ENCODE measurements around the gene XBP1. TPM values are rescaled to one million over a fixed set of nuclear protein-coding genes. Genes with fewer than 3 reads are reported as not detected.
"Not testable (repeated sequence)": the region's sequence is repeated elsewhere in the genome, so short reads cannot be mapped to it uniquely, and the experiment has no call there.

Gene XBP1
- 100 to 1,000 TPM; 205 to 209 TPM for total RNA-seq

DNA sequence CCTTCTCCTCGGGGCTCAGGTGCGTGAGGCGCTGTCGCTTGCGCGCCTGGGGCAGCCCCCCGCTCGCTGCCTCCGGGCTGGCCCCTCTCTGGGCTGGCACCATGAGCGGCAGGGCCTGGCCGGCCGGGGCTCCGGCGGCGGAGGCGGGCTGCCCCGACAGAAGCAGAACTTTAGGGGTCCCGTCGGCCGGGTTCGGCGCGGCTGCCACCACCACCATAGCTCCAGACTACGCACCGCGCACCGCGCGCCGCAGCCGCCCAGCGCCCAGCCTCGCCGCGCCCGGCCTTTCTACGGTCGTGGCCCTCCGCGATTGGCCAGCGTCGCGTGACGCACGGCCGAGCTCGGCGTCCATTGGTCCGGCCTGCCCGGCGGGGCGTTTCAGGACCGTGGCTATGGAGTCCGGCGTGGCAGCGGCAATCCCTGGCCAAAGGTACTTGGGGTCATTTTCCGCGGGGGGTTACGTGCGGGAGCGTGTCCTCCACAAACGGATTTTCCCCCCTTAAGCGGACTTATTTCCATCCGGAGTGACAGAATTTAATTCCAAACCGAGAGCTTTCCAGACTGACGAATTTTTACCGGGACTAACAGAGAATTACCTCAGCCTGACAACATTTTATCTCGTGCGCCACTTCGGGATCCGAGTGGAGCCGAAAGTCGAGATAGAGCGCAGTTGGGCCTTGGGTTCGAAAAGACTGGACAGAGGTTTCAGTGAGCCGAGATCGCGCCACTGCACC lies at the start of gene XBP1:
Gene XBP1 (minus strand): TSS at position 262 of the 734 bp plus-strand sequence.
- Mint-ChIP-seq H3K4me1 (ENCODE audit: low read depth) (peaks cover 58% of the 10 kb centered on the region), H3K9me3 (no peaks in the 10 kb centered on the region), H3K4me3 (peak within 1 kb of the TSS; percentile 89 to 97), H3K36me3 (ENCODE audit: insufficient read depth in 2 of 2) (peaks cover 20 to 32% of the 10 kb centered on the region in 2 donors), H3K27ac (peak within 1 kb of the TSS; percentile 99), H3K27me3 (ENCODE audit: low read depth) (no peaks in the 10 kb centered on the region)
- peak; percentile 90 to 92 for ATAC-seq (replicated peaks in 1 of 2)
- peak; percentile 92 to 97 for DNase-seq

DNA sequence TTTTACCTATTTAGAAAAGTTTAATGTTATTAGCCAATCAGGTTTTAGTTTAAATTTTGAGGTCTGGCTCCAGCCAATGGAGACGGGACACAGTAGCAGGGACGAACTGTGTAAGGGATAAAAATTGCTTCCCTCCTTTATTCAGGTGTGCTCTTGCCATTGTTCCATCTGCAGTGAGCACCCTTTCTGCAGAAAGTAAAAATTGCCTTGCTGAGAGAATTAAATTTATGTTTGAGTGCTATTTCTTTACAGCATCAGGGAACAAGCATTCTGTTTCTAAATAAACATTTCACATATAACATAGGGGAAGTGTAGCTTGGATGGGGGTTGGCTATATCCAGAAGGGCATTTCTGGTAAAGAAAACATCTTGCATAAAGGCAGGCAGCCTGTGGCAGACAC lies 46.6 kb upstream of the XBP1 start:
- Mint-ChIP-seq H3K27ac (no peak overlapping the region), H3K4me1 (ENCODE audit: low read depth) (no peaks in the 10 kb centered on the region), H3K9me3 (peaks cover 0 to 3% of the 10 kb centered on the region in 2 donors), H3K36me3 (ENCODE audit: insufficient read depth in 2 of 2) (peaks cover 4 to 6% of the 10 kb centered on the region in 2 donors), H3K27me3 (ENCODE audit: low read depth) (no peaks in the 10 kb centered on the region), H3K4me3 (no peak overlapping the region)
- DNase-seq (no peak), ATAC-seq (replicated peaks in 1 of 2) (no peak)

DNA sequence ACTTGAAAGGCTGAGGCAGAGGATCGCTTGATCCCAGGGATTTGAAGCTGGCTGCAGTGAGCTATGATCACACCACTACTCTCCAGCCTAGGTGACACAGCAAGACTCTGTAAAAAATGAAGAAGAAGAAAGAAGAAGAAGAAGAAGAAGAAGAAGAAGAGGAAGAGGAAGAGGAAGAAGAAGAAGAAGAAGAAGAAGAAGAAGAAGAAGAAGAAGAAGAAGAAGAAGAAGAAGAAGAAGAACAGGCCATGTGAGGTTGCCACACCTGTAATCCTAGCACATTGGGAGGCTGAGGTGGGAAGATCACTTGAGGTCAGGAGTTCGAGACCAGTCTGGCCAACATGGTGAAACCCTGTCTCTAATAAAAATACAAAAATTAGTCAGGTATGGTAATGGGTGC lies 43.9 kb upstream of the XBP1 start:
- ATAC-seq (replicated peaks in 1 of 2); H3K27ac Mint-ChIP-seq: not testable (repeated sequence)

DNA sequence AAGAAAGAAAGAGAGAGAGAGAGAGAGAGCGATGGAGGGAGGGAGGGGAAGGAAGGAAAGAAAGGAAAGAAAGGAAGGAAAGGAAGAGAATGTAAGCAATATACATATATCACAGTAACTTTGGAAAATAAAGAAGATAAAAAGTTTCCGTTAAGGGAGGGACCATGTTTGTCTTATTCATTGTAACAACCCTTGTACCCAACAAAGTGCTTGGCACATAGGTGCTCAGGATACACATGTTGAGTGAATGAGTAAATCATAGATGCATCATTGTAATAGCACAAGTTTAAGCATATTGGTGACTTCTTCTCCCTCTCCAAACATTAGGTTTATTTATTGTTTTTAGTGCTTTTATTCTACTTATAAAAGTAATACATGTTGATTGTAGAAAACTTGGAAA lies 43.3 kb upstream of the XBP1 start:
- Mint-ChIP-seq H3K4me1 (ENCODE audit: low read depth) (no peaks in the 10 kb centered on the region), H3K27ac (no peak overlapping the region), H3K9me3 (peaks cover 0 to 3% of the 10 kb centered on the region in 2 donors), H3K4me3 (no peak overlapping the region), H3K27me3 (ENCODE audit: low read depth) (no peaks in the 10 kb centered on the region), H3K36me3 (ENCODE audit: insufficient read depth in 2 of 2) (peaks cover 4 to 6% of the 10 kb centered on the region in 2 donors)
- DNase-seq = no peak
- no peak for ATAC-seq (replicated peaks in 1 of 2)

More for the DNA sequence above, 43.9 kb upstream of the XBP1 start:
- H3K9me3 Mint-ChIP-seq; H3K4me1 Mint-ChIP-seq (ENCODE audit: low read depth); H3K36me3 Mint-ChIP-seq (ENCODE audit: insufficient read depth in 2 of 2); H3K27me3 Mint-ChIP-seq (ENCODE audit: low read depth); H3K4me3 Mint-ChIP-seq; DNase-seq: not testable (repeated sequence)

DNA sequence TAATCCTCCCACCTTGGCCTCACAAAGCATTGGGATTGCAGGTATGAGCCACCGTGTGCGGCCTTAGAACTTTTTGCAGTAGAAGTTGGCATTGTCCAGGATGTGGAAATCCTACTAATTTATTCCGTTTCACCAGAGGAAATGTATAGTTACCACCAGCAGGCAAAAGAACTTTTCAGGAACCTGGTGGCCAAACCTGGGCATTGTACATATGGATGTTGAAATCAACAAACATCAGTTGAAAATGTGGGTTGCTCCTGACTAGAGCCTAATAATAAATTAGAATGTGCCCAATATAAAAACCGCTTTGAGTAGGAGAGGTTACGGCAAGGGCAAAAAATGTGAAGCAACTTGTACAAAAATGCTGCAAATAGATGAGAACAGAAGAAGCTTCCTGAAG lies 40.7 kb upstream of the XBP1 start:
- ATAC-seq (replicated peaks in 1 of 2) (no peak), DNase-seq (no peak)
- no peak overlapping the region for H3K27ac Mint-ChIP-seq
- H3K4me1 Mint-ChIP-seq (ENCODE audit: low read depth) = no peaks in the 10 kb centered on the region
- H3K27me3 Mint-ChIP-seq (ENCODE audit: low read depth) = no peaks in the 10 kb centered on the region
- H3K4me3 Mint-ChIP-seq = no peak overlapping the region
- no peaks in the 10 kb centered on the region for H3K9me3 Mint-ChIP-seq
- H3K36me3 Mint-ChIP-seq (ENCODE audit: insufficient read depth in 2 of 2) = peaks cover 0 to under 1% of the 10 kb centered on the region in 2 donors

DNA sequence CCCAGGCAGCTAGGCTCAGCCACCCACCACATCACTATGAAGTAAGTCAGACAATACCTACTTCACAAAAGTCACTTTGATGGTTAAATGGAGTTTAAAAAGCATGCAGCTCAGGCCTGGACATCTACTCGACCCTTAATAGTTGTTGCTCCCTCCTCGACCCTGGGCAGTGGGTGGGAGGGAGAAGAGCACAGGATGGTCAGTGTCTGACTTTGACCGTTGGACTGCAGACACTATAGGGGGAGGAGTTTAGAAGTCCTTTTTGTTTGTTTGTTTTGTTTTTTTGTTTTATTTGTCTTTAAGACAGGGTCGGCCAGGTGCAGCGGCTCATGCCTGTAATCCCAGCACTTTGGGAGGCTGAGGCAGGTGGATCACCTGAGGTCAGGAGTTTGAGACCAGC lies 38.6 kb upstream of the XBP1 start:
- no peaks in the 10 kb centered on the region for H3K36me3 Mint-ChIP-seq (ENCODE audit: insufficient read depth in 2 of 2)
- no peaks in the 10 kb centered on the region for H3K9me3 Mint-ChIP-seq
- H3K27ac Mint-ChIP-seq = no peak overlapping the region
- H3K27me3 Mint-ChIP-seq (ENCODE audit: low read depth) = no peaks in the 10 kb centered on the region
- H3K4me1 Mint-ChIP-seq (ENCODE audit: low read depth) = no peaks in the 10 kb centered on the region
- no peak for DNase-seq
- no peak for ATAC-seq (replicated peaks in 1 of 2)
- no peak overlapping the region for H3K4me3 Mint-ChIP-seq

DNA sequence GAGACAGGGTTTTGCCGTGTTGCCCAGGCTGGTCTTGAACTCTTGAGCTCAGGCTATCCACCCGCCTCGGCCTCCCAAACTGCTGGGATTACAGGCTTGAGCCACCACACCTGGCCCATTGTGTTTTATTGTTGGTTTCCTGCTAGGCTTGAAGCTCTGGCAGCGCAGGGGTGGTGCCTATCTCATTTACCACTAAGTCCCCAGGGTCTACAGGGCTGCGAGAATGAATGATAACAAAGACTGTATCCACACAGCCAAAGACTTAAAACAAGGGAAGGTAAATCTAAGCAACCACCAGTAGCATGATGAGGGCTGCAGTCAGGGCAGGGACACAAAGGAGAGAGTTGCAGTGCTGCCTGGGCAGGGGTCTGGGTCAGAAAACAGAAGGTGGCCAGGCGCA lies 37.3 kb upstream of the XBP1 start:
- no peak overlapping the region for H3K4me3 Mint-ChIP-seq
- no peaks in the 10 kb centered on the region for H3K36me3 Mint-ChIP-seq (ENCODE audit: insufficient read depth in 2 of 2)

DNA sequence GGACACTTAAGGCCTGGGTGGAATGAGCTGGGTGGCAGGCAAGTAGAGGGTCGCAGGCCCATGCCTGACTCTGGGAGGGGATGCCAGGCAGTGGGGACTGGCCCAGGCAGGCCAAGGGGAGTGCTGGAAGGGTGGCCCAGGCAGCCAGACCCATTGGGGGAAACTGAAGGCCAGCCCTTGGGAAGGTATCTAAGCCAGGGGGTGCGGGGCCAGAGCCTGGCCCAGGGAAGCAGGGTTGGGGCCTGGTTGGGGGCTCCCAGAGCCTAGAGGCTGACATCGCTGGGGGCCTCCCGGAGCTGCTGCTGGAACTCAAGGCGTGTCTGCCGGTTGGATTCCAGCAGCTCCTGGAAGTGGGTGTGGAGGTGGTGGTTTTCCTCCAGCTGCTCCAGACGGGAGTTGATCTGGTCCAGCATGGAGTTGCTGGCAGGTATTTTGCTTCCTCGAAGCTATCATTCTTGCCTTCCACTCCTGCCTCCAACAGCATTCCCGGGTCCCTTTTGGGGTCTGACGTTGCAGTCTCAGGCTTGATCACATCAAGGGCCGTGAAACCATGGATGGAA lies 35.3 kb upstream of the XBP1 start:
- no peak overlapping the region for H3K27ac Mint-ChIP-seq
- no peak for DNase-seq
- no peak for ATAC-seq (replicated peaks in 1 of 2)

More for the DNA sequence above, 37.3 kb upstream of the XBP1 start:
- no peaks in the 10 kb centered on the region for H3K27me3 Mint-ChIP-seq (ENCODE audit: low read depth)
- DNase-seq (no peak), ATAC-seq (replicated peaks in 1 of 2) (no peak)
- peaks cover 10% of the 10 kb centered on the region for H3K4me1 Mint-ChIP-seq (ENCODE audit: low read depth)
- H3K27ac Mint-ChIP-seq = no peak overlapping the region
- H3K9me3 Mint-ChIP-seq = no peaks in the 10 kb centered on the region

DNA sequence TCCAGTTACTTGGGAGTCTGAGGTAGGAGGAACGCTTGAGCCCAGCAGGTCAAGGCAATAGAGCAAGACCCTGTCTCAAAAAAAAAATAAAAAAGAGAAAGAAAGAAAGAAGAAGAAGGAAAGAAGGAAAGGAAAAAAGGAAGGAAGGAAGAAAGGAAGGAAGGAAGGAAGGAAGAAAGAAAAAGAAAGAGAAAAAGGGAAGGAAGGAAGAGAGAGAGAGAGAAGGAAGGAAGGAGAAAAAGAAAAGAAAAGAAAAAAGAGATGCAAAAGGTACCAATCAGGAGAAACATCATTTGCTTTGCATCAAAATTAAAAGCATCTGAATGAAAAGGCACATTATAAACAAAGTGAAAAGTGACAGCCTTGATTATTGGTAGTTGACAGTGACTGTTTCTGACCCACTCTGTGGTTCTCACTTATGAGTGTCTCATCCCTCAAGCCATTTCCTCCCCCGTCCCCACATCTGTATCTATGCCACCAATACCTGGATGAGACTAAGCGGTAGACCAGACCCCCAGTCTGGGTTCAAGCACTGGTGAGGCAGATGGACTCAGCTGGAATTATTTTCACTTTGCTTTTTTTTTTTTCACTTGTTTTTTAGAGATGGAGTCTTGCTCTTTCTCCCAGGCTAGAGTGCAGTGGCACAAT lies 33.0 kb upstream of the XBP1 start:
- Mint-ChIP-seq H3K27me3 (ENCODE audit: low read depth) (no peaks in the 10 kb centered on the region), H3K36me3 (ENCODE audit: insufficient read depth in 2 of 2) (no peaks in the 10 kb centered on the region), H3K4me1 (ENCODE audit: low read depth) (peaks cover 21% of the 10 kb centered on the region), H3K4me3 (no peak overlapping the region), H3K9me3 (no peaks in the 10 kb centered on the region), H3K27ac (peak overlapping the region; percentile 61)
- peak; percentile 18 to 29 for DNase-seq
- peak; percentile 75 to 81 for ATAC-seq (replicated peaks in 1 of 2)

More for the DNA sequence above, 35.3 kb upstream of the XBP1 start:
- Mint-ChIP-seq H3K4me3 (no peak overlapping the region), H3K9me3 (no peaks in the 10 kb centered on the region), H3K36me3 (ENCODE audit: insufficient read depth in 2 of 2) (no peaks in the 10 kb centered on the region), H3K4me1 (ENCODE audit: low read depth) (peaks cover 10% of the 10 kb centered on the region), H3K27me3 (ENCODE audit: low read depth) (no peaks in the 10 kb centered on the region)

DNA sequence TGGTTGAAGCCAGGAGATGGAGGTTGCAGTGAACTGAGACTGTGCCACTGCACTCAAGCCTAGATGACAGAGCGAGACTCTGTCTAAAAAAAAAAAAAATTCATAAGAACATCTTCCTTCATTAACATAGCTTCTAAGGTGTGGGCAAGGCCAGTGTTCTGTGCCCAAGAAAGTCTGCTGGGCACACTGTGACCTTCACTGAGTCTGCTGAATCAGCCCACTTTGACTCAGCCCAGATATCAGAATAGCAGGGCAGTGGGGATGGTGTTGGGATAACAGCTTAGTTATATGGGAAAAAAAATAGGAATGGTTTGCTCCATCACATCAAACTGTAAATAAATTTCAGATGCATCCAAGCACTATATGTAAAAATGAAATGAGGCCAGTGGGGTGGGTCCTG lies 32.4 kb upstream of the XBP1 start:
- Mint-ChIP-seq H3K27me3 (ENCODE audit: low read depth) (no peaks in the 10 kb centered on the region), H3K9me3 (no peaks in the 10 kb centered on the region), H3K27ac (peak overlapping the region; percentile 61), H3K4me1 (ENCODE audit: low read depth) (peaks cover 24% of the 10 kb centered on the region), H3K4me3 (no peak overlapping the region), H3K36me3 (ENCODE audit: insufficient read depth in 2 of 2) (no peaks in the 10 kb centered on the region)
- DNase-seq (no peak), ATAC-seq (replicated peaks in 1 of 2) (no peak)

DNA sequence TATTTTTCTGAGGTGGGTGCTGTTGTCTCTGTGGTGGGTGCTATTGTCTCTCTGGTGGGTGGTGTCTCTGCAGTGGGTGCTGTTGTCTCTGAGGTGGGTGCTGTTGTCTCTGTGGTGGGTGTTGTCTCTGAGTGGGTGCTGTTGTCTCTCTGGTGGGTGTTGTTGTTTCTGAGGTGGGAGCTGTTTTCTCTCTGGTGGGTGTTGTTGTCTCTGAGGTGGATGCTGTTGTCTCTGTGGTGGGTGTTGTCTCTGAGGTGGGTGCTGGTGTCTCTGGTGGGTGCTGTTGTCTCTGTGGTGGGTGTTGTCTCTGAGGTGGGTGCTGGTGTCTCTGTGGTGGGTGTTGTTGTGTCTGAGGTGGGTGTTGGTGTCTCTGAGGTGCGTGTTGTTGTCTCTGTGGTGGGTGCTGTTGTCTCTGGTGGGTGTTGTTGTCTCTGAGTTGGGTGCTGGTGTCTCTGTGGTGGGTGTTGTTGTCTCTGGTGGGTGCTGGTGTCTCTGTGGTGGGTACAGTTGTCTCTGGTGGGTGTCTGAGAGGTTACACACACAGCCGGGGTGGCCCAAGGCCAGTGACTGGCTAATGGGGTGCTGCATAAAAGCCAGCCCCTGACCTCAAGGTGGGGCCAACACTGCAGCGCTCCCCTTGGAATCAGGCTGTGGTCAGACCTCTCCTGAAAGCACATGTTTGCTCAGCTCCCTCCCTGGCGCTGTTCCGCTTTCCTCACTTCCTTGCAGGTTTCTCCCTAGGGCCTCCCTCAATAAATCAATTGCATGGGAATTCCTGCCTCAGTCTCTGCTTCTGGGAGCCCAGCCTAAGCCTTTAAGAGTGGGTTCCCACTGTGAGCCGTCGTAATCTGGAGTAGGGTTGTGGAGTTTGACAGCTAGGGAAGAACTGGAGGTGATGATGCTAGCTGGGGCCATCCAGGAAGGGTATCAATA lies 31.0 kb upstream of the XBP1 start:
- peaks cover 27% of the 10 kb centered on the region for H3K4me1 Mint-ChIP-seq (ENCODE audit: low read depth)
- no peaks in the 10 kb centered on the region for H3K36me3 Mint-ChIP-seq (ENCODE audit: insufficient read depth in 2 of 2)
- H3K9me3 Mint-ChIP-seq = no peaks in the 10 kb centered on the region
- H3K4me3 Mint-ChIP-seq = no peak overlapping the region
- DNase-seq = no peak
- no peak for ATAC-seq (replicated peaks in 1 of 2)
- H3K27me3 Mint-ChIP-seq (ENCODE audit: low read depth) = no peaks in the 10 kb centered on the region
- H3K27ac Mint-ChIP-seq = no peak overlapping the region

DNA sequence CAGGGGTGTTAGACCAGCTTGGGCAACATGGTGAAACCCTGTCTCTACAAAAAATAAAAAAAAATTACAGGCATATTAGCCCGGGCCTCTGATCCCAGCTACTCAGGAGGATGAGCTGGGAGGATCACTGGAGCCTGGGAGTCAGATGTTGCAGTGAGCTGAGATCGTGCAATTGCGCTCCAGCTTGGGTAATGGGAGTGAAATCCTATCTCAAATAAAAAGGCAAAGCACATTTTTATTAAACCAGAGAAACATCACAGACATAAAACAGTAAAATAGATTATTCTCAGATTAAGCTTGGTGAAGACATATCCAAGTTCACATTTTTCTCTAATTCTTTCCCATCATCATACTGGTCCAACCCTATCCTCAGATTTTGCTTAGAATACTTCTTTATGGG lies 30.1 kb upstream of the XBP1 start:
- no peak overlapping the region for H3K27ac Mint-ChIP-seq
- no peaks in the 10 kb centered on the region for H3K9me3 Mint-ChIP-seq
- H3K27me3 Mint-ChIP-seq (ENCODE audit: low read depth) = no peaks in the 10 kb centered on the region
- H3K4me1 Mint-ChIP-seq (ENCODE audit: low read depth) = peaks cover 27% of the 10 kb centered on the region
- DNase-seq = no peak
- H3K36me3 Mint-ChIP-seq (ENCODE audit: insufficient read depth in 2 of 2) = no peaks in the 10 kb centered on the region
- no peak overlapping the region for H3K4me3 Mint-ChIP-seq
- no peak for ATAC-seq (replicated peaks in 1 of 2)
